Daoy (cell line): ENCODE results near the gene MCEE. TPM values are rescaled to one million over a fixed set of nuclear protein-coding genes. Genes with fewer than 3 reads are reported as not detected.
"Not testable (repeated sequence)": the region's sequence is repeated elsewhere in the genome, so short reads cannot be mapped to it uniquely, and the experiment has no call there.

Experiments used
- DNase-seq: peaks from one replicate; pipeline ENCODE4 v3.0.0-alpha.2; 2015; ENCODE audit warnings: low read depth
- total RNA-seq: library from RNA; depleted of rRNA; stranded (reverse); fragments of >200 nt; shearing (Covaris generic); gene quantifications from 2 replicates; pipeline ENCODE4 v1.2.3, GENCODE V29; 2014

MCEE gene
- total RNA-seq, 1 experiment from 2014 or later = 3.7 TPM

DNA sequence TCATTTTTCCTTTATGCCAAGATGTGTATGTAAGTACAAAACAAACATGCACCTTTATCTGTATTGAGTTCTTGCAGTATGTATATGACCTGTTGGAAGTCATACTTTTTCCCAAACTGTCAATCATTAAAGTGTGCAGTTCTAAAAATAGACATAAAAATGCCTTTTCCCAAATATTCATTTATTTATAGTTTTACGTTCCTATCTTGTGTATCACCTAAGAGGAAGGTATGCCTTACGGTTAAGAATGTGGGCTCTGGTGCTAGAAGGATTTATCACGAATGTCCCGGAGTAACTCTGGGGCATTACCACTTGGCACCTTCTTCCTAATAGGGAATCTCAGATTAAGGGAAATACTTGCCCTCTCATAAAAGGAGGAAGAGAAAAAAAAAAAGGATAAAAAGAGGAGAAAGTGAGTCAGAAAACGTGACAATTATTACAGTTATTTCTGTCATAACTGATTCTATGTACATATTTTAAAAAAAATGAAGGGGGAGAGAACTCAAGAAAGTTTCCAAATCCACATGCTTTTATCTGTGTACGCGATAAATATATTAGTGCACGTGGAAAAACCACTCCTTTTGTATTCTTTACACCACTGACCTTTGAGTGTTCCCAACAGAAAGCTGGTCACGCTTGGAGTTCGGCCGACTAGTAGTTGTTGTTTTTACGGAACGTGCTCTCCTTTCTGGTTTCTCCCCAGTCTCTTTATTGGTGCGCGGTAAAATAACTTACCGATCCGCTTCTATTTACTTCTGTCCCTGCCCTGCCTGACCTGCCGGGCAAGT, 721 bp downstream of the MCEE start:
- no peak for DNase-seq

GRCh38 chr2:71126957-71127356, 3.1 kb downstream of the MCEE start:
- DNase-seq = no peak

GRCh38 chr2:71125506-71126294, 4.3 kb downstream of the MCEE start:
- DNase-seq = no peak

GRCh38 chr2:71122387-71123298, 7.4 kb downstream of the MCEE start:
- no peak for DNase-seq

- DNase-seq = no peak
These were observed 8.6 kb downstream of the MCEE start for GRCh38 chr2:71121479-71121878.

DNA sequence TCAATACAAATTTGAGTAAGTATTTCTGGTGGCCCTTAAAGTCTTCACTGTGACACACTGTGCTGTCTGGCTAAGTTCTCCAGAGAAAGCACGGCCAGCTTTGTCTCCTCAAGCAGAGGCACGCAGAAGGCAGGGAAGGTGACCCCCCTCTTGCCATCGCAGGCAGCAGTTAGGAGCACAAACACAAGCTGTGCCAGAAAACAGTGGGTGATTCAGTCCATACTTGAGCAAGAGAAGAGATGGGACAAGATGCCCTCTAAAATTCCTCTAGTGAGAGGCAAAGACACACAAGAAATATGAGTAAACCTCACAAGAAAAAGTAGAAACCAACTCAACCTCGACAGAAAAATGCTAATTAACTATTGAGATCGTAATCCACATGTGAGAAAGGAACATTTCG, 9.8 kb downstream of the MCEE start:
- DNase-seq = no peak

- DNase-seq = no peak
These were observed 13.0 kb downstream of the MCEE start for GRCh38 chr2:71117063-71117462.

DNA sequence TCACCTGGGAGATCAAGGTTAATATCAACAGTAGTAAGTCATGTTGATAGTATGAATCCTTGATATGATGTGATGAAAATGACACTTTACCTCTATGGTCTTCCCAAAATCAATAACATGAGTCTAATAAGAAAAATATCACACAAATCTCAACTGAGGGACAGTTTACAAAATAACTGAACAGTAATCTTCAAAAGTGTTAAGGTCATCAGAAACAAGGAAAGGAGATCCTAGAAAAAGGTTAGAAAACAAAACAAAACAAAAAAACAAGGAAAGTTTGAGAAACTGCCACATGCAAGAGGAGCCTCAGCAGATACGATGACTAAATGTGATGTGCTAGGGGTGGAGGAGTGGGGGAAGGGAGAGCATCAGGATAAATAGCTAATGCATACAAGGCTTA, 16.2 kb downstream of the MCEE start:
- DNase-seq = no peak

DNA sequence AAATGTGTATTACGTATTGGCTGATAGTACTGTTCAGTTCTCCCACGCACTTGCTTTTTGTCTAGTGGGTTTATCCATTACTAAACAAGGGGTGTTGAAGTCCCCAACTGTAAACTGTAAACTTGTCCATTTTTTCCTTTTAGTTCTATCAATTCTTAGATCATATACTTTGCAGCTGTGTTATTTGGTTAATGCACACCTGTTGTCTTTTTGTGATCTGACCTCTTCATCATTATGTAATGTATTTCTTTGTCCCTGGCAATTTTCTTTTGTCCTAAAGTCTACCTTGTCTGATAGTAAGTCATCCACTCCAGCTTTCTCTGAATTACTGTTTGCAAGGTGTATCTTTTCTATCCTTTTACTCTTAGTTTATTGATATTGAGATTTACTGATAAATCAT, 21.9 kb downstream of the MCEE start:
- DNase-seq = no peak

DNA sequence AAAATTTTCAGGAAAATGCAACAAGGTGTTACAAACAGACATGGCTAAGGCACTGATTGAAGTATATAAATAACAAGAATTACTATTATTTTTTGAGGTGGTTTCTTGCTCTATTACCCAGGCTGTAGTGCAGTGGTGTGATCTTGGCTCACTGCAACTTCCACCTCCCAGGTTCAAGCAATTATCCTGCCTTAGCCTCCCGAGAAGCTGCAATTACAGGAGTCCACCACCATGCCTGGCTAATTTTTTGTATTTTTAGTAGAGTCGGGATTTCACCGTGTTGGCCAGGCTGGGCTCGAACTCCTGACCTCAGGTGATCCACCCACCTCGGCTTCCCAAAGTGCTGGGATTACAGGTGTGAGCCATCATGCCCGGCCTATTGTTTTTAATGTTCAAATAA, 23.6 kb downstream of the MCEE start:
- not testable (repeated sequence) for DNase-seq

DNA sequence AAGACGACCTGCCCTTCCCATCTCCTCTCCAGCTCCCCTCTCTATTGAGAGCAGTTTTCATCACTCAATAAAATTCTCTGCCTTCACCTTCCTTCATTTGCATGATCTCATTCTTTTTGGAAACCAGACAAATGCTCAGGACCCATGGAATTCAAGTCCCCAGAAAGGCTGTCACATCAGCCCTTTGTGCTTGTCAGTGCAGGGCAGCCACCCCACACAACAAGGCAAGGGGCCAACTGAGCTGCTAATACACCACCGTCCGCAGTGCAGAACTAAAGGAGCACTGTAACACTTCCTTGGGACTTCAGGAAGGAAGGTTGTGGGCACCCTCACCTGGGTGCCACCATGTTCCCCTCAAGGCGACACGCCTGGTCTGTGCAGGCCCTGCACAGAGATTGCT, 26.2 kb downstream of the MCEE start:
- no peak for DNase-seq

GRCh38 chr2:71102981-71103681, 26.9 kb downstream of the MCEE start:
- no peak for DNase-seq

GRCh38 chr2:71101656-71102055, 28.4 kb downstream of the MCEE start:
- DNase-seq = peak; percentile 63

GRCh38 chr2:71100195-71100964, 29.6 kb downstream of the MCEE start:
- peak; percentile 66 for DNase-seq

DNA sequence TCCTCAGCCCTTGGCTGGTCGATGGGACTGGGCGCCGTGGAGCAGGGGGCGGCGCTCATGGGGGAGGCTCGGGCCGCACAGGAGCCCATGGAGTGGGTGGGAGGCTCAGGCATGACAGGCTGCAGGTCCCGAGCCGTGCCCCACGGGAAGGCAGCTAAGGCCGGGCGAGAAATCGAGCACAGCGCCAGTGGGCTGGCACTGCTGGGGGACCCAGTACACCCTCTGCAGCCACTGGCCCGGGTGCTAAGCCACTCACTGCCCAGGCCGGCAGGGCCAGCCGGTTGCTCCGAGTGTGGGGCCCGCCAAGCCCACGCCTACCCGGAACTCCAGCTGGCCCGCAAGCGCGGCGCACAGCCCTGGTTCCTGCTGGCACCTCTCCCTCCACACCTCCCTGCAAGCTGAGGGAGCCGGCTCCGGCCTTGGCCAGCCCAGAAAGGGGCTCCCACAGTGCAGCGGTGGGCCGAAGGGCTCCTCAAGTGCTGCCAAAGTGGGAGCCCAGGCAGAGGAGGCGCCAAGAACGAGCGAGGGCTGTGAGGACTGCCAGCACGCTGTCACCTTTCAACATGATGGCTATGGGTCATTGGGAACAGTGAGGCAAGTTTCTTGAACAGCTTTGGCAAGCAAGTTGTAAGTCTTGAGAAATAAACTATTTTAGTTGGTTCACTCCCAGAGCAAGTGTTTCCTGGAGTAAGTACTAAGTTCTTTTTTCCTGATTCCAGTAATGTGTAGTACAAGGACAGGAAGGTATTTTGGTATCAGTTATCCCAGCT, 37.4 kb downstream of the MCEE start:
- DNase-seq = not testable (repeated sequence)

DNA sequence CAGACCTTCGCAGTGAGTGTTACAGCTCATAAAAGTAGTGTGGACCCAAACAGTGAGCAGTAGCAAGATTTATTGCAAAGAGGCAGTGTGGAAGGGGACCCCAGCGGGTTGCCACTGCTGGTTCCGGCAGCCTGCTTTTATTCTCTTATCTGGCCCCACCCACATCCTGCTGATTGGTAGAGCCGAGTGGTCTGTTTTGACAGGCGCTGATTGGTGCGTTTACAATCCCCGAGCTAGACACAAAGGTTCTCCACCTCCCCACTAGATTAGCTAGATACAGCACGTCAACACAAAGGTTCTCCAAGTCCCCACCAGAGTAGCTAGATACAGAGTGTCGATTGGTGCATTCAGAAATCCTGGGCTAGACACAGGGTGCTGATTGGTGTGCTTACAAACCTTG, 38.2 kb downstream of the MCEE start:
- not testable (repeated sequence) for DNase-seq

- not testable (repeated sequence) for DNase-seq
These were observed 40.6 kb downstream of the MCEE start for GRCh38 chr2:71089475-71089874.

GRCh38 chr2:71085325-71086003, 44.6 kb downstream of the MCEE start:
- not testable (repeated sequence) for DNase-seq

GRCh38 chr2:71083752-71084312, 46.2 kb downstream of the MCEE start:
- DNase-seq = not testable (repeated sequence)
